HG02588 (cell line): Measurements from ENCODE around the gene PTGR3.

Source experiments
- ATAC-seq: cut with Tn5 transposase; IDR thresholded peaks from one replicate; pipeline ENCODE4 v1.9.1; 2021; ENCODE audit warnings: mild to moderate bottlenecking, moderate library complexity; ENCODE audit not compliant: unreplicated experiment

The PTGR3 gene

DNA sequence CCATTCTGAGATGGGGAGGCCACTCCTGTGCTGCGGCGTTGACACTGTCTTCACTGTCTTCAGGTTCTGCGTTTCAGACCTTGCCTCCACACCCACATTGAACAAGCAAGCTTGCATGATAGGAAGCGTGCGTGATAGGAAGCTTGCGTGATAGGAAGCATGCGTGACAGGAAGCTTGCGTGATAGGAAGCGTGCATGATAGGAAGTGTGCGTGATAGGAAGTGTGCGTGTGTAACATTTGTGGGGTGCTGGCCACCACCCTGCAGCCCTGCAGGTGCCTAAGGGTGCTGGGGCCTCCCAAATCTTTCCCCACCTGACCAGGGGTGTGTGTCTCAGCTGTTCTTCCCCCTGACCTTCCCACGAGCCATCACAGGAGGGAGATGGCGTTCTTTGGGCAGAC lies 27.0 kb upstream of the PTGR3 start:
- ATAC-seq: no peak

DNA sequence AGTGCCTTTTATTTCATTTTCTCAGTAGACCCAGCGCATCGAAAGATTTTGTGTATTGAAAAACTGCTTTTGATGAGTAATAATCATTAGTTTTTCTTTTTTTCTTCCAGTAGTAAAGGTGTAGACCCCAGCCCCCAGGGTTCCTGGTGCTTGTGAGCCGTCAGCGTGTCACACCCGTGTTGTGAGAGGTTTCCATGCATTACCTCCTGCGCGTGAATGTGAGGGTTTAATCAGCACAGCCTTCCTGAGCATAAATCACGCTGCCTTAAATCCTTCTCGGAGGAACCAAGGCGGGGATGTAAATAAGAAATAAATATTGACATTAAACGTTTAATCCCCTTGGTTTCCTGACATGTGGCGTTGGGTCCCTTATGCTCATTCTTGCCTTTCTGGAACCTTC lies 26.0 kb upstream of the PTGR3 start:
- no peak for ATAC-seq

DNA sequence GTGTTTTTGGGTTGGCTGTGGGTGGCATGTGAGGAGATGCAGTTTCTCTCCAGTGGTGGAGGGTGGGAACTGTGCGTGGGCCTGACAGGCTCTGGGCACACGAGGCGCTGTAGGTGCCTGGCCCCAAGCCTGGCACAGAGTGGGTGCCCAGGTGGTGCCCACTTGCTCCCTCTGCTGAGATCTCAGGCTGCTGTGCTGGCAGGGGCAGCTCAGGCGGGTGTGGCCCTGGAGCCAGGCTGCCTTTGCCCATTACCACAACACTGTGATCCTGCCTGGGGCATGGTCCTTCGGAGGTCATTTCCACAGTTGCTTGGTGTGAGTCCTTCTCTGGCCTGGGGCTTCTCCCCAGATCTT lies 22.1 kb upstream of the PTGR3 start:
- no peak for ATAC-seq

DNA sequence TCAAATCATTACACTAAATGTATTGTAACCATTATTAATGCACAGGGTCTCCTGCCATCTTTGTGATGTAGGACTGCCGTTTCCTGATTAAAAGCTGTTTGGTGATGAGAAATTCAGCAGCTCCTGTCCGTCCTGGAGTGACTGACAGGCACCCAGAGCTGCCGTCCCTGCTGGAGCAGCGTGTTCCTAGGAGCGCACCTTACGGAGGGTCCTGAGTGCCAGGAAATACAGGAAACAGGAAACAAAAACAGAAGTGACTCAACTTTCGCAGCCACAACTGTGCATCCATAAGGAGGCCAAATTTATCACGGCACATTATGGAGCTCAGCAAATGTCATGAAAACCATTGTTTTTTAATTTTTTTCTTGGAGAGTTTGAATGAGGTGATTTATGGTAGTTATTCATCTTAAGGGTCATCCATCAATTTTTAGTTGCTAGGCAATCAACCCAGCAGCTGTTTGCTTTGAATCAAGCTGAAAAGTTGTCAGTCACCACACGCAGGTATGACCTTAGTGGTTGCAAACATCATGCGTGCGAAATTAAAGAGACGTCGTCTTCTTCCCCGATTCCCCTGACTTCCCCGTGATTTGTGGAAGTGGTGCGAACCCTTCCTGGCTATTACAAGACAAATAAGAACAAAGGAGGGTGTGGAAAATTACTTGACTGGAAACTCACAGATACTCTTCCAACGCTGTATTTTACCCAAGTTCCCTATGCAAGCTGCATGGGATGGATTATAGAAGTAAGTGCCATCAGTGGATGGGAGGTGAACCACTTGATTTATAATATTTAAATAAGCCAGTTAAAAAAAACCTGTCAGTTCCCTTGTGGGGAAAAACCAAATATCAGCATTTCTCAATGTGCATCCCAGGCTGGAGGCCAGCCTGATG lies 21.5 kb upstream of the PTGR3 start:
- no peak for ATAC-seq

DNA sequence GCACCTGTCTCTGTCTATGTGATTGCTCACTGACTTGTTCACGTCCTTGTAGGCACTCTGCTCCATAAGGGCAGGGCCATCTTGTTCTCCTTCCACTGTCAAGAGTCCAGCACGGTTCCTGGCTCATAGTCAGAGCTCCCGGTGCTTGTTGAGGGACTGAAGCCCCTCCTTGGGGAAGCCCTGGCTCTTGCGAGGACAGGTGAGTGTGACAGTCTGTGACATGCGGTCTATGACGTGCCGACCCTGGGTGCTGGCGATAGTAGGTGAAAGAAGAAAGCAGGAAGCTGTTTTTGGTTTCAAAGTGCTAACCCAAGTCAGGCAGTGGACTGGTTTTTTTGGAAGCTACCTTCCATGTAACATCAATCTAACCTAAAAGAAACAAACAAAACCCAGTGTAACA lies 20.5 kb upstream of the PTGR3 start:
- no peak for ATAC-seq

DNA sequence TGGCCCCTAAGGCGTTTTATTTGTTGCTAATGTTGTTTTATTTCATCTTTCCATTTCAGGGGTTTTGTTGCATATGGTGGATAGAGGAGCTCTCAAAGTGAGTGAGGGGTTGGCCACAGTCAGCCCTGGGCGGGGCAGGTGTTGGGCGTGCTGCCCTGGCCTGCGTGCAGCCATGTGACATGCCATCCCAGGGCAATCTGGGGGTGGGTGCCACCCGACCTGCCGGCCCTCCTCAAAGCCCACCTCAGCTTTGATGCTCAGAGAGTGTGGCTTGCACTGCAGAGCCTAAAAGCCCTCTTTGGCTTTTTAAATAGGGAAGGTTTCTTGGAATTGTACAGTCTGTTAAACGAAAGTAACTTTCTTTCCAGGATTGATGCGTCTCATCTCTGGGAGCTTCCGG lies 20.0 kb upstream of the PTGR3 start:
- no peak for ATAC-seq

DNA sequence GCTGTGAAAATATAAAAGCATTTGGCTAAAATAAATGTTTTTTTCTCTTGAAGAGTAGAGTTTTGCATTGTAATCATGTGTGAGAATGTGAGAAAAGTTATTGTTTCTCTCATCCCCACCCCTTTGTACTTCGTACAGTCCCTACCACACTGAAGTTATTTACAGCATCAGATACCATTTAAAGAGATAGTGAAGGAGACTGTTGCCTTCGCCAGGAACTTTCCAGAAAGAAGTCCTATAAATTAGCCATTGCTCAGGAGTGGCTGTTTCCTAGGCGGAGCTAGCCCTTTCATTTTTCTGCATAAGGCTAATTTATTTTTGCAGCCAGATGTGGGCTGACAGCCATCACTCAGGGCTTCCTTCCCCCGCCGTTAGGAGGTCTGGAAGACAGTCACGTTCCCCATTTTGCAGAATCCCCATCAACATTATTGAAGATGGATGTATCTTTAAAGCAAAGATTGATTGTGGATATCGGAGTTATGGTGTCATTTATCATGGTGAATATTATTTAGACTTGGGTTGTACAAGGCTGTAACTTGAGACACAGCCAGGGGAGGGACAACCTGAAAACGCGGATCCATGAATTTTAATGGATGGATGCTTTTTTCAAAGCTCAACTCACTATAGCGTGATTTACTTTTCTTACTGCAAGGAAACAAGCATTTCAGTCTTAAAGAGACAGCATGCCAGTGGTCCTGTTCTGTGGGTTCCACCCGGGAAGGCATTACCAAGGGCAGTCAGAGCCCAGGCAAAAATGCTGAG lies 18.8 kb upstream of the PTGR3 start:
- ATAC-seq: no peak

DNA sequence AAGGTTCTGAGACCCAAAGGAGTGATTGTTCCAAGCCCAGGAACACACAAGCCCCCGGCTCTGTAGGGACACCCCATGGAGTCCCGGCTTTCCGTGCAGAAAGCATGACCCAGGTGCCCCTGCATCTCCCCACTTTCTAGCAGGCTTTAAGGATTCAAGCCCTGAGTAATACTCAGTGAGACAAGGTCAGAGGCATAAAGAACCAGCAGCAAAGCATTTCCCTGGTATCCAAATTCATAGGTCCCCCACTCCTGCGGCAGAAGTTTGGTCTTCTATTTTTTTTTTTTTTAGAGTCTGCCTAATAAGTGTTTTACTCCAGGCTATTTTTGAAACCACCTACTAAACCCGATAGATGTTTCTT lies 18.0 kb upstream of the PTGR3 start:
- no peak for ATAC-seq

DNA sequence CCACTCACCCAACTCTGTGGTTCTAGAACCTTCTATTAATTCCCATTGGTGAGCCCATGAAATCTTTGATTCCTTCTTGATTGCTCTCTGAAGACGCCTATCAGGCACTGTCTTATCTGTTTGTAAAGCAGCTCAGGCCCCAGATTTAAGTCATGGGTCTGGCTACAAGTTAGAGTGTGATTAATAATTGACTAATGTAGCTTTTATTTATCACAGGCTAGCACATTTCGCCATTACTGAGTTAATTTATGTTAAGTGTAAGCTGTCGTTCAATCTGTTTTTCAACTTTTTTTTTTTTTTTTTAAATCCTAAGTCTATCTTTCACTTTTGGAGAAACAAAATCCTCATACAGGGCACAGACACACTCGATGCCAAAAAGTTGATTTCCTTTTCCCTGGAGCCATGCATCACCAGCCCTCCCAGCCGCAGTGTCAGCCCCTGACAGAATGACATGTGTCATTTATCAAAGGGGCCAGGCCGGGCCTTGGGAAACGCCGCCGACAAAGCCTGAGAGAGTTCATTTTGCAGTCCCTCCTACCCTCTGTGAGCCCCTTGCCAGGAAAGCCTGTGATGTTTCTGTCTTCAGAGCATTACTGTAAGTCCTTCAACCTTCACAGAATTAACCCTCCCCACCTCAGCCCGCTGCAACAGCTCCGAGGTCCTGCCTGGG lies 17.5 kb upstream of the PTGR3 start:
- no peak for ATAC-seq

DNA sequence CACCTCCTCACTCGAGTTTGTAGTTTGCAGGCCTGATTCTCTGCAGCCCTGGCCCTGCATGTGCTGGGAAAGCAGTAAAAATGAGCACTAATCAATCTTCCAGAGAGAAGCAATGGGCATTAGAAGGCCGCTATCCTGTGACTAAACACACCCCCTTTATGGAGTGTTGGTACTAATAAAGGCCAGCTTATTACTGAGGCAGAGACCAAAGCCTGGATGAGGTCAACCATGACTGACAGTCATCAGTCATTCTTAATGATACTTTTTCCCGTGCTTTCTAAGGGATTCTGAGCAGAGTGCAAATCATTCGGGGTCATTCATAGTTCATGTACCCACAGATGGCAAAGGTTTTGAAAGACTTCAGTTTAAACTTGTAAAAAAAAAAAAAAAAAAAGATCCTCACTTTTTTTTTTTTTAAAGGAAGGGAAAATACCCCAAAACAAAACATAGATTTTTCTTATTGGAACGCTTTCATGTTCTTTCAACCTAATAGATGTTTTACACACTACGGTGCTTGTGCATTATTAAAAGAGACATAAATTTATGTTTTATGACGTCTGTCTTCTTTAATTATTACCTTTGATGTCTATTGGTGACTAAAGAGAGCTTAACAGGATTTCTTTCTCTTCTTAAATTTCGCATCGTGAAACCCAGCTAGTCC lies 14.9 kb upstream of the PTGR3 start:
- no peak for ATAC-seq

DNA sequence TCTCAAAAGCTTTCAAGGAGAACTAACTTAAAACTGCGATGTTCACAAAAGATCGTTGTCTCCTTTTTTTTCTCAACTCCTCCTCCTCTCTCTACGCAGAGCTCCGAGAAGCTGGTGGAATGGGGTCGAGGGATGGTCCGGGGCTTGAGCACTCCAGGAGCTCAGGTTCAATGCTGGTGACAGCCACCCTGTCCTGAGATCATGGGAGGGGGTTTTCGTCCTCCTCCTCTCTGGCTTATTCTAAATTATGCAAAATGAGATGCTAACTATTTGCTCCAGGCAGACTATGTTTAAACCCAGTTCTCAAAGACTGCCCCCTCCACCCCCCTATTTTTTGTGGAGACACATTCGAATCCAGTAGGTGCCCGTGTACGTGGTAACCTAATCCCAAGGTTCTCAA lies 13.5 kb upstream of the PTGR3 start:
- ATAC-seq: no peak

DNA sequence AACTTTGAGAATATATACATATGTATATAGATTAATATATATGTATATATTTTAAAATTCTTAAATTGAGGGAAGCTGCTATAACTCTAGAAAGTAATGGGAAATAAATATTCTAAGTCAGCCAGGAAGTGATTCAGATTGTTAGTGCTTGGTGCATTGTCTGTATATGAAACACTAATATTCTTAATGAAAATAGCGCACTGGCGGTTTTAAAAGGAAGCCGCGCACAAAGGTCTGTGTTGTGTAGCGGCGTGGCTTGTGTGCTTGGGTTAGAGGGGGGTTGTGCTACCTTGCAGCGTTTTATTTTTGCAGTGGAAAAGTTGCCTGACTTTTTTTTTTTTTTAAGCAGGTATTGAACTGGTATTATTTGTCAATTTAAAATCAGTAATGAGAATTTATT lies 13.0 kb upstream of the PTGR3 start:
- no peak for ATAC-seq

DNA sequence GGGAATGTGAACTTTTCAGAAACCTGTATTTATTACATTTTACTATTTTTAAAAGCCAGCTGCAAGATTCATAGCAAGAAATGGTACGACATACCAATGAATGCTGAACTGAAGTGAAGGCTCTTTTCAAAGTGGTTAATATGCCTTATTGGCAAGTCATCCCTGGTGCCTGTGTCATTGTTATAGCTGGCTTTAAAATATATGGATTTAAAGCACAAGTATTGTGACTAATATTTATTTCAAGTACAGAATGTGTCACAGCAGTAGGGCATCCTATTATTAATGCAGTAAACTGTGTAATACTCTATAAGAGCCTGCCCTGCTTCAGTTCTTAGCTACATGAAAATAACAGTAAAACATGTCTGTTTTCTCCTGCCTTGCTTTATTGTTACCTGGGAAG lies 12.5 kb upstream of the PTGR3 start:
- ATAC-seq: no peak

DNA sequence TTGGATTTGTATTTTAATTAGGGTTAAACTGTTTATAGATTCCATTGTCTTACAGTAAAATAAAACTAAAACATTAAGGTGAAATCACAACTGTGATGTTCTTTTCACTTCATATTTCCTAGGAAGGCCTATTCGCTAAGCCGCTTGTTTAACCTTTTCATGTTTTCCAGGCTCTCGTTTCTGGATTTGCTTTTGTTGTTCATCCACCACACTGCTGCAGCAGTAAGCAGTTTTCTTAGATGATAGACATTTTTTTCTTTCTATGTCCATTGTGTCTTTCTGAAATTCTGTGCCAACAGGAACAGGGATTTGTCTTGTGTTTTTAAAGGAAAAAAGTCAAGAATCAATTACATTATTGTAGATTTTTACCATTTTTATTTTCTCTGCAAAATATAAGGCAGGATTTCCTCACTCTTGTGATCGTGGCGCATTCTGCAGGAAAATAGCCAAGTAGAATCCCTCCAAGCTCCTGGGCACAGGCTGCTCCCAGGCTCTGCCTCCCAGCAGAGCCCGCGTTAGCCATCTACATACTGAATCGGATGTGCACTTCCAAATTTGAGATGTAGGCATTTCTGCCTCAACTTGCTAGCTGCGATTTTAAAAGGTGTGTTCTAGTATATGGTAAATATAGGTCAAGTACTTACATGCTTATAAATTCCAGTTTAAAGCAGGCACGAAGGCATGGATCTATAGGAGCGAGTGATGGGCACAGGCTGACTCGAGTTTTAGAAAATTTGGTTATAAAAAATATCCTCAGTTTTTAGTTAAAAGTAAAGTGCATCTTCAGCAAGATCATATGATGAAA lies 11.8 kb upstream of the PTGR3 start:
- no peak for ATAC-seq

DNA sequence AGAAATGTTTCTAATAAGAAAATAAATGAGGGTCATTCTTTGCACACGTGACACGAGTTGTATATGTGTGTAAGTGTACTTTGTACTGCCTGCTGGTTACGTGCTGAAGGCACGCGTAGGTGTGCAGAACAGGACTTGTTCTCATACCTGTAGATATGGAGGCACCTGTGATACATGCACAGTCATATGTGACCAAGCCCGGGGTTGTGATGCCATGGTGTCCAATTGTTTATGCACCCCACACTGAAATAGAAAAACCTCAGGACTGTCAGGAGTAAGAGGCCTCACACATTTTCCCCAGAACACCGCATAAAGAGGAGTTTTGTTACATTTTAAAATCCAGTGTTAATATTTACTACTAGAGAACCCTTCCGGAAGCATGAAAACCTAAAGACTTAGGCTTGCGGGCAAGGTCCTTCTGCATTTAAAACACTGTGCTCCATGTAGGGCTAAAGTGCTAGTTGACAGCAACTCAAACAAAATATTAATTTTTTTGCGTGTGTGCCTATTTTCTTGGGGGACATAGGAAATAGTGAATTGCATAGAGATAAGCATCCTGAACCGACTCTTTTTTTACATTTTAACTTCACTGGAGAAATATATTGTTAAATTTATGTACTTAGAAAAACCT lies 10.9 kb upstream of the PTGR3 start:
- ATAC-seq: no peak

DNA sequence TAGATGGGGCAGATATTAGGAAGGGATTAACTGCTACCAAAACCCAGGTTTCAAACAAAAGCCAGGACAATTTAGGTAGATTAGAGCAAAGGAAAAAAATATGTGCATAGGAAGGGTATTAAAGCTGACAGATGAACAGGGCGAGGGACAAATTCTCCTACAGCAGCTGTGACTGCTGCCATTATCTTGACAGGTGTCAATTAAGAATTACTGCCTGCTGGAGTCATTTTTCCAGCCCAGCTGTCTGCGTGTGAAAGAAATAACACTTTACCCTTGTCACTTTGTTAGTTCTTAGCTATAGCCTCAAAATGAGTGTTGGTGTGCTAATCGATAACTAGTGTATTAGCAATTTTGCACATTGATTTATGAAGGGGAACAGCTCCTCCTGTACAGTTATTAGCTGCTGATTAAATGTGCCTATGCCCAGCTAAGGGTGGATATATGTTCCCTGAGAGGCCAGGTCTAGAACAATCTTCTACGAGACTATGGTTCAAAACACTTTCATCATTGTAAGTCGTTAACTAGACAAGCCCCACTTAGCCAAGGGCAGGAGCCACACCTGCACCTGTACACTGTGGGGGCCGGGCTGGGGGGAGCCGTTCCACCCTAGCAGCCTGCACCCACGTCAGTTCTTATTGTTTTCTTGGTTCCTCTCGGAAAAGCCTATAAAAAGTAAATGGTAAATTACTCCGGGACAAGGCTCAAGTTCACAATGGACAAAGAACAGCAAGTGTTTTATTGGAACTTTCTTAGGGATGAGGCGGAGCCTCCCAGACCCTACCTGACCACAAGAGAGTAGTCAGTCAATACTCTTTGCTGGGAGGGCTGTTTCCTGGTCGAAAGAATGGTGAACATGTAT lies 9.4 kb upstream of the PTGR3 start:
- no peak for ATAC-seq

DNA sequence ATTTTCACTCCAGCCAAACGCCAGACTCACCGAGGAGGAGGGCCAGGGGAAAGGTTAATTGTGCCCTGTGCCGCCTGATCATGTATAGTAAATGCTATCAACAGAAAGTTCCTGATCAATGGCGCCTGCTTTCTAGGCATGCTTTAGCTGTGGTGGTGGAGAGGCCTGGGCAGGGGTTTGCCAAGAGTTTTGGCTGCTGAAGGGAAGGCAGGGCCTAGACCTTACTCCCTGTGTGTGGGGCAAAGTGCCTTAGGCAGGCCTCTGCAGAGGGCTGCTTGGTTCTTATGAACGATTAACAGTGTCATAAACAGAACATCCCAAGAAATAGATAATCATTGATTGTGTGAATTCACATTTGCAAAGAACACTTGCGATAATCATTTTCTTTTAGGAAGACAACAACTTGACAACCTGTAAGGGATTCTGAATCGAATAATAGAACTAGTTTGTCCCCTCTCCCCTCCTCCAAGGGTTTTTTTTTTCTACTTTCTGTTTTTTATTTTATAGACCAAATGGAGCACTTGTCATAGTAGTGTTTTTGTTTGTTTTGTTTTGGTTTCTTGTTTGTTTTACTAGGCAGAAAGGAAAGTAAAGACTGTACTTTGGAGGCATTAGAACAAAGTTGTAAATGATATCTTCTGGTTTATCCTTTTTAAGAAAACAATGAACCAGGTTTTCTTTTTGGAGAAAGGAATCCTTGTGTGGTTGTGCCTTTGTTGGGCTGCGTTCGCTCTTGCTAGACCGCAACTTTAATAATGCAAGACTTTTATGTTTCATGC lies 8.2 kb upstream of the PTGR3 start:
- ATAC-seq: no peak

DNA sequence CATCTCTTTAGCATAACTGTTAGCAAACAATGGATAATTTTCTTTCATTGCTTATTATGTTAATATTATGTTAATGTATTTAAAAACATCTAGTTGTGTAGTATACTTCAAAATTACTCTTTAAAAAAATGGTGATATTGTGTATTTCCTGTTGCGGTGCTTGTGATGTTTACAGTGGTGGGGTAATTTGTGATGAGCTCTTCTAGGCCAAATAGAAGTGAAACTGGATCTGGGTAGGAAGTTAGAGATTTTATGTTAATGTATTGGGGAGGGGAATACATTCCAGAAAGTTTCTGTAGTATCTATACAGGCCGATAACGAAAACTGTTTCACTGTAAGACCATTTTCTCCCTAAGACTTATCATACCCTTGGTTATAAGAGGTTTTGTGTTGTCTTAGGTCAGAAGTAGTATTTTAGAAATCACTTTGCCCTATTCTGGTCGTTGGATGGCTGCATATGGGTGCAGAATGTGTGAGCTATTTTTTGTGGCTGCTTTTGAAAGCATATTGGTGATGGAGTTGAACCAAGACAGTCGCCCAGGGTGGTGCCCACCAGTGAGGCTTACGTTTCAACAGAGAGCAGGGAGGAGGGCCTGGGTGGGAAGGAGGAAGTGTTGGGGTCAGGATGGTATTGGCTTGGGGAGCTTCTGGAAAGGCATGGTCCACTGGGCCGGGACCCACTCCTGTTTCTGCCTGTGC lies 7.4 kb upstream of the PTGR3 start:
- no peak for ATAC-seq
